Thyroid gland (tissue), 4 donors: ENCODE results near the gene TNP2.

Experiments
- CTCF ChIP-seq, 6 experiments: fragments of 200-600 bp in 3 of 6; fragments of 450-650 bp in 3 of 6; sonication (generic) in 3 of 6; IDR thresholded peaks; one replicate each; pipeline ENCODE4 v1.5.1; 2016 to 2019; ENCODE audit warnings: antibody characterized with exemption in 6 of 6, mild to moderate bottlenecking in 2 of 6, inconsistent platforms in 1 of 6, moderate library complexity in 1 of 6
- POLR2A ChIP-seq, 2 donors: fragments of 450-650 bp; IDR thresholded peaks; one replicate each; pipeline ENCODE4 v1.6.1; 2017; ENCODE audit warnings: antibody characterized with exemption in 2 of 2, mild to moderate bottlenecking in 2 of 2, moderate library complexity in 1 of 2

GRCh38 chr16:11260596-11260966 is 8.5 kb downstream of the TNP2 start:
- TF ChIP-seq CTCF (IDR thresholded peaks at IDR 0.05) (no peak), POLR2A (IDR thresholded peaks at IDR 0.05) (no peak)
